Uterus (tissue), 2 donors: ENCODE data around the gene PHACTR2.
"Not testable (repeated sequence)": the region's sequence is repeated elsewhere in the genome, so short reads cannot be mapped to it uniquely, and the experiment has no call there.

Experiments
- CTCF ChIP-seq, 4 experiments: fragments of 200-600 bp in 2 of 4; fragments of 450-650 bp in 2 of 4; sonication (generic) in 2 of 4; IDR thresholded peaks; one replicate each; pipeline ENCODE4 v1.5.1; 2016 to 2019; ENCODE audit warnings: antibody characterized with exemption in 4 of 4, mild to moderate bottlenecking in 2 of 4, moderate library complexity in 1 of 4
- POLR2A ChIP-seq, 2 donors: fragments of 450-650 bp; IDR thresholded peaks; one replicate each; pipeline ENCODE4 v1.6.1; 2016; ENCODE audit warnings: antibody characterized with exemption in 2 of 2, mild to moderate bottlenecking in 1 of 2, moderate library complexity in 1 of 2

GRCh38 chr6:143651328-143651727 is 26.4 kb upstream of the PHACTR2 start:
- TF ChIP-seq POLR2A, CTCF (IDR thresholded peaks at IDR 0.05): not testable (repeated sequence)
